ENCODE results near the gene BCAT1.
"Not testable (repeated sequence)": the region's sequence is repeated elsewhere in the genome, so short reads cannot be mapped to it uniquely, and the experiment has no call there.

BCAT1 gene

GRCh38 chr12:24822121-24822899, 126.6 kb downstream of the BCAT1 start:
- H3K36me3 Mint-ChIP-seq (ENCODE audit: low read depth), result peaks cover 13% of the 10 kb centered on the region
- H3K9me3 Mint-ChIP-seq, result peaks cover 6% of the 10 kb centered on the region
- peak overlapping the region; percentile 47 for H3K4me3 Mint-ChIP-seq
- H3K27me3 Mint-ChIP-seq (ENCODE audit: low read depth), result no peaks in the 10 kb centered on the region
- H3K27ac Mint-ChIP-seq, result peak overlapping the region; percentile 35
- H3K4me1 Mint-ChIP-seq (ENCODE audit: low read depth), result peaks cover 19% of the 10 kb centered on the region

- Mint-ChIP-seq H3K27ac (peak overlapping the region; percentile 35), H3K4me1 (ENCODE audit: low read depth) (peaks cover 19% of the 10 kb centered on the region), H3K9me3 (peaks cover 6% of the 10 kb centered on the region), H3K27me3 (ENCODE audit: low read depth) (no peaks in the 10 kb centered on the region), H3K36me3 (ENCODE audit: low read depth) (peaks cover 12% of the 10 kb centered on the region), H3K4me3 (peak overlapping the region; percentile 47)
Measured at GRCh38 chr12:24821691-24822090, 127.2 kb downstream of the BCAT1 start.

GRCh38 chr12:24820872-24821271, 128.0 kb downstream of the BCAT1 start:
- Mint-ChIP-seq H3K36me3 (ENCODE audit: low read depth) (peaks cover 12% of the 10 kb centered on the region), H3K4me1 (ENCODE audit: low read depth) (peaks cover 19% of the 10 kb centered on the region), H3K27me3 (ENCODE audit: low read depth) (no peaks in the 10 kb centered on the region), H3K9me3 (peaks cover 6% of the 10 kb centered on the region), H3K27ac (no peak overlapping the region), H3K4me3 (no peak overlapping the region)

GRCh38 chr12:24818351-24818750, 130.6 kb downstream of the BCAT1 start:
- Mint-ChIP-seq H3K27me3 (ENCODE audit: low read depth) (no peaks in the 10 kb centered on the region), H3K36me3 (ENCODE audit: low read depth) (peaks cover 12% of the 10 kb centered on the region), H3K27ac (no peak overlapping the region), H3K4me1 (ENCODE audit: low read depth) (peaks cover 31% of the 10 kb centered on the region), H3K4me3 (no peak overlapping the region), H3K9me3 (no peaks in the 10 kb centered on the region)

- Mint-ChIP-seq H3K27me3 (ENCODE audit: low read depth) (no peaks in the 10 kb centered on the region), H3K4me3 (peak overlapping the region; percentile 83), H3K9me3 (no peaks in the 10 kb centered on the region), H3K36me3 (ENCODE audit: low read depth) (peaks cover 8% of the 10 kb centered on the region), H3K4me1 (ENCODE audit: low read depth) (peaks cover 18% of the 10 kb centered on the region), H3K27ac (peak overlapping the region; percentile 88)
Measured at GRCh38 chr12:24815114-24815423, 133.8 kb downstream of the BCAT1 start.

DNA sequence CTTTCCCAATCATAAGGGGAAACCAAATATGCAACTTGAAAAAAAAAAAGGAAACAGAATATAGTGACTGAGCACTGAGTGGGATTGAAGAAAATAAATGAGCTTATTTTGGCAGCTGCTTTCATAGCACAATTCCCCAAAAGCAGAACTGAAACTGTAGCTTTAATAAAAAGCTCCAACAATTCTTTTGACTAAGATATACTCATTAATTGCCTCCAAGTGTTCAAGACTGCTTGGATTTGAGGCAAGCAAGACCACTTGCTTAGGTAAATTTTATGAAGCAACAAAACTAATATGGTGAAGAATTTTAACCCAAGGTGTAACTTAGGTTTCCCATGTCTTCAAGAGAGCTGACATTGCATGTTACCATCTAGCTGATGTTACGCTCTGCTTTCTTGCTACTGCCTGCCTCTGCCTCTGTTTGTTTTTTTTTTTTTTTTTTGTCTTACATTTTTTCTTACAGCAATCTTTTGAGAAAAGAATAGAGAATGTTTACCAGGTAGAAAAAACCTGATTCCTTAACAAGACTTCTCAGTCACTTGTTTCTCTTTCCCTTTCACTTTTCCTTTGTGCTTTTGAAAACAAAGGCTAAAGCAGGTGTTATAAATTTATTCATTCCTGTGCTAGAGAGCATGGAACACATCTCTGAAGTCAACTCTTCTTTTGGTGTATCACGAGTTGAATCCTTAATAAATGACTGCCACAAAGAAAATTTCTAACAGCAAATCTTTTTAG, 134.4 kb downstream of the BCAT1 start:
- Mint-ChIP-seq H3K9me3 (peaks cover under 1% of the 10 kb centered on the region), H3K27ac (peak overlapping the region; percentile 88), H3K27me3 (ENCODE audit: low read depth) (no peaks in the 10 kb centered on the region), H3K4me1 (ENCODE audit: low read depth) (peaks cover 18% of the 10 kb centered on the region), H3K36me3 (ENCODE audit: low read depth) (peaks cover 8% of the 10 kb centered on the region), H3K4me3 (peak overlapping the region; percentile 83)

- peaks cover 15% of the 10 kb centered on the region for H3K9me3 Mint-ChIP-seq
- no peaks in the 10 kb centered on the region for H3K27me3 Mint-ChIP-seq (ENCODE audit: low read depth)
- peaks cover 15% of the 10 kb centered on the region for H3K4me1 Mint-ChIP-seq (ENCODE audit: low read depth)
- peaks cover 5% of the 10 kb centered on the region for H3K36me3 Mint-ChIP-seq (ENCODE audit: low read depth)
- no peak overlapping the region for H3K4me3 Mint-ChIP-seq
- no peak overlapping the region for H3K27ac Mint-ChIP-seq
Measured at GRCh38 chr12:24810378-24810777, 138.5 kb downstream of the BCAT1 start.

DNA sequence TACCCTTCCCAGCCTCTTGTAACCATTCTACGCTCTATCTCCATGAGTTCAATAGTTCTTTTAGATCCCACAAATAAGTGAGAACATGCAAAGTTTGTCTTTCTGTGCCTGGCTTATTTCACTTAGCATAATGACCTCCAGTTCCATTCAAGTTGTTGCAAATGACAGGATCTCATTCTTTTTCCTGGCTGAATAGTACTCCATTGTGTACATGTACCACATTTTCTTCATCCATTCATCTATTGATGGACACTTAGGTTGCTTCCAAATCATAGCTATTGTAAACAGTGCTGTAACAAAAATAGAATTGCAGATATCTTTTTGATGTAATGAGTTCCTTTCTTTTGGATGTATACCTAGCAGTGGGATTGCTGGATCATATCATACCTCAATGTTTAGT, 139.6 kb downstream of the BCAT1 start:
- not testable (repeated sequence) for H3K27me3 Mint-ChIP-seq (ENCODE audit: low read depth); H3K27ac Mint-ChIP-seq; H3K4me3 Mint-ChIP-seq; H3K4me1 Mint-ChIP-seq (ENCODE audit: low read depth); H3K36me3 Mint-ChIP-seq (ENCODE audit: low read depth)
- peaks cover 22% of the 10 kb centered on the region for H3K9me3 Mint-ChIP-seq

- Mint-ChIP-seq H3K27ac (no peak overlapping the region), H3K9me3 (peaks cover 22% of the 10 kb centered on the region), H3K27me3 (ENCODE audit: low read depth) (no peaks in the 10 kb centered on the region), H3K36me3 (ENCODE audit: low read depth) (peaks cover 5% of the 10 kb centered on the region), H3K4me1 (ENCODE audit: low read depth) (peaks cover 5% of the 10 kb centered on the region), H3K4me3 (no peak overlapping the region)
Measured at GRCh38 chr12:24808651-24809050, 140.2 kb downstream of the BCAT1 start.

DNA sequence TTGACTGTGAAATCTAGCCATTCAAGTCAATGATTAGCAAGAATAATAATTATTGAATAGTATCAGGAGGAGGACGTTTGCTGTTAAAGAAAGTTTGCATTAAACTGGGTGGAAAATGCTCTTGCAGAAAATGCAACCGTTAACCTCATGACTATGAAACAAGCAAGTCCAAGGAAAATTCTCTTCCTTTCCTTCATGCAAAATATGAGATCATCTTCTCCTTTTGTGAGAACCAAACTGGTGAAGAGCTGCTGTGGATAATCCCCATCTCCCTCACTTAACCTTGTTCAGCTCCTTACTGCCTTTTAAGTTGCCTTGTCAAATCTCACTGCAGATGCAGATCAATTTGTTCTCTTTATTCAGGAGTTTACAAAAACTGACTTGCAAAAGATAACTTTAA, 142.5 kb downstream of the BCAT1 start:
- Mint-ChIP-seq H3K4me1 (ENCODE audit: low read depth) (peaks cover 13% of the 10 kb centered on the region), H3K36me3 (ENCODE audit: low read depth) (peaks cover 7% of the 10 kb centered on the region), H3K27me3 (ENCODE audit: low read depth) (no peaks in the 10 kb centered on the region), H3K9me3 (peaks cover 31% of the 10 kb centered on the region), H3K27ac (peak overlapping the region; percentile 4), H3K4me3 (no peak overlapping the region)

DNA sequence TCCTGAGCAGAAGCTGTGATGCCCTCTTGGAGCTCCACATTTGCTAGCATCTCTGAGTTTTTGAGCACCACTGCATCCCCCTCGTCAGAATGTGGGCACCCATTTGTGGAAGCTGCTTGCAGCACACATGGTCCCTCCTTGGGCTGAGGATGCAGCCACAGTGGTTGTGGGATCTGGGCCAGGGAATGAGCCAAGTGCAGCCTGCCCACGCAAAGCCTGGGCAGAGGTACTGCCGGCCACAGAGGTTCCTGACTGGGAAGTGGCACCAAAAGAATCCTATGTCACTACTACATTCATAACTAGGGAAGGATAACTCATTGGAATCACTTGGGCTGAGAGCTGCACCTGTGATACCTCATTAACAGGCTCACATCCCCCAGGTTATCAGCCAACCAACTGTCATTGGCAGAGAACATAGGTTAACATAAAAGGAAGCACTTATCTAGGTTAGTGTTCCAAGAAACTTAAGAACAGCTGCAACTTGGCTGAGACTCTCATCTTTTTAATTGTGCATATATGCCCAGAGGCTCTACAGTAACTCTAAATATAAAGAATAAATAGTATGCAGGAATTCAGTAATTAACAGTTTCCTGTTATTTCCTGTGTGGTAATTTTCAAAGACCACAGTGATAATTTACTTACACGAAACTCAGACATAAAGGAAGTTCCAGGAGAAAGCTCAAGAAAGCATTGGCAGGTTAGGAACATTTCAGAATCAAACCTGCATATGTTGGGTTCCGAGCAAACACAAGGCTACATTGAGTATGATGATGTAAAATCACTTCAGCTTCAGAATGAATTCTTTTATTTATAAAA, 145.3 kb downstream of the BCAT1 start:
- no peaks in the 10 kb centered on the region for H3K27me3 Mint-ChIP-seq (ENCODE audit: low read depth)

DNA sequence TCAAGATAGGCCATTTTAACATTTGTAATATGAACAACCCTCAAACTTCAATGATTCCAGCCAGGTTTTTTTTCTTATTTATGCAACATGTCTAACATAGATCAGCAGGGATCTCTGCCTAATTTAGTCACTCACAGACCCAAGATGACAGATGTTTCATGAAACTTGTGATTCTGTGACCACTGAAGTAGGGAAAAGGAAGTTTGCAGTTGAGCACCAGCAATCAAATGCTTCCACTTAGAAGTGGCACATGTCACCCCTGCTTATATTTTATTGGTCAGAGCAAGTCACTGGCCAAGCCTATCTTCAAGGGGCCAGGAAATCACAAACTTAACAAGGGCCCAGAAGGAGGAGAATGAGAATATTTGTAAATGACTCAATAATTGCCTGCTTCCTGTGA, 150.6 kb downstream of the BCAT1 start:
- Mint-ChIP-seq H3K4me1 (ENCODE audit: low read depth) (peaks cover 23% of the 10 kb centered on the region), H3K9me3 (peaks cover 9% of the 10 kb centered on the region), H3K36me3 (ENCODE audit: low read depth) (peaks cover 3% of the 10 kb centered on the region), H3K4me3 (no peak overlapping the region), H3K27ac (no peak overlapping the region), H3K27me3 (ENCODE audit: low read depth) (no peaks in the 10 kb centered on the region)

More for the DNA sequence above, 145.3 kb downstream of the BCAT1 start:
- no peak overlapping the region for H3K4me3 Mint-ChIP-seq
- peaks cover 13% of the 10 kb centered on the region for H3K4me1 Mint-ChIP-seq (ENCODE audit: low read depth)
- no peak overlapping the region for H3K27ac Mint-ChIP-seq
- H3K9me3 Mint-ChIP-seq, result peaks cover 25% of the 10 kb centered on the region
- H3K36me3 Mint-ChIP-seq (ENCODE audit: low read depth), result peaks cover 7% of the 10 kb centered on the region

DNA sequence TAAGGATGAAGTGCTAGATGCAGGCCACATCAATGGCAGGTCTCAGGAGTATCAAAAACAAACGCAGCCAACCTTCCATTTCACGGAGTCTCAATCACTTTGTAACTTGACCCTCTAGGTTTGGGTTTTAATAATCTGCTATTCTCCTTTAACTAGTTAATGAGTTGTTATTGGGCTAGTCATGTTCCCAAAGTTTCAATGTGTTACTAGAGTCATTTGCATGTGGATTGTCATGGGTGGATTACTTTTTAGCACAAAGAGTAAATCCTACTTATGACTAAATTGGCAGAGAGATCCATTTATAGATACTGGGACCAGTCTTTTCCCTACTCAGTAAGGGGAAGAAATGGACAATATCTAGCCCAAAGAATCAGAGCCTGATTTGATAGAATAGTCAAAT, 151.0 kb downstream of the BCAT1 start:
- Mint-ChIP-seq H3K36me3 (ENCODE audit: low read depth) (peaks cover under 1% of the 10 kb centered on the region), H3K4me3 (no peak overlapping the region), H3K27ac (no peak overlapping the region), H3K27me3 (ENCODE audit: low read depth) (no peaks in the 10 kb centered on the region), H3K4me1 (ENCODE audit: low read depth) (peaks cover 22% of the 10 kb centered on the region), H3K9me3 (peaks cover 7% of the 10 kb centered on the region)

GRCh38 chr12:24796876-24797275, 152.0 kb downstream of the BCAT1 start:
- H3K27me3 Mint-ChIP-seq (ENCODE audit: low read depth), result no peaks in the 10 kb centered on the region
- H3K36me3 Mint-ChIP-seq (ENCODE audit: low read depth), result no peaks in the 10 kb centered on the region
- peaks cover 23% of the 10 kb centered on the region for H3K4me1 Mint-ChIP-seq (ENCODE audit: low read depth)
- peak overlapping the region; percentile 26 for H3K4me3 Mint-ChIP-seq
- no peak overlapping the region for H3K27ac Mint-ChIP-seq
- peaks cover 3% of the 10 kb centered on the region for H3K9me3 Mint-ChIP-seq

All from T-helper 1 cell treated with Interleukin-12 subunit alpha and Interleukin-12 subunit beta and Interleukin-4 antibody, amounts not matched to agents 30 μg/mL and 1 μg/mL, for 36 hours (primary cell).